Stimulated activated naive CD4-positive, alpha-beta T cell treated with Interleukin-2 at 50 U/mL for 16 hours (primary cell): Measurements from ENCODE around the gene LPCAT1.
"Not testable (repeated sequence)": the region's sequence is repeated elsewhere in the genome, so short reads cannot be mapped to it uniquely, and the experiment has no call there.

Experiments
- DNase-seq: peaks from one replicate; lab custom pipeline; 2025; lab: John Stamatoyannopoulos, UW

LPCAT1 gene

DNA sequence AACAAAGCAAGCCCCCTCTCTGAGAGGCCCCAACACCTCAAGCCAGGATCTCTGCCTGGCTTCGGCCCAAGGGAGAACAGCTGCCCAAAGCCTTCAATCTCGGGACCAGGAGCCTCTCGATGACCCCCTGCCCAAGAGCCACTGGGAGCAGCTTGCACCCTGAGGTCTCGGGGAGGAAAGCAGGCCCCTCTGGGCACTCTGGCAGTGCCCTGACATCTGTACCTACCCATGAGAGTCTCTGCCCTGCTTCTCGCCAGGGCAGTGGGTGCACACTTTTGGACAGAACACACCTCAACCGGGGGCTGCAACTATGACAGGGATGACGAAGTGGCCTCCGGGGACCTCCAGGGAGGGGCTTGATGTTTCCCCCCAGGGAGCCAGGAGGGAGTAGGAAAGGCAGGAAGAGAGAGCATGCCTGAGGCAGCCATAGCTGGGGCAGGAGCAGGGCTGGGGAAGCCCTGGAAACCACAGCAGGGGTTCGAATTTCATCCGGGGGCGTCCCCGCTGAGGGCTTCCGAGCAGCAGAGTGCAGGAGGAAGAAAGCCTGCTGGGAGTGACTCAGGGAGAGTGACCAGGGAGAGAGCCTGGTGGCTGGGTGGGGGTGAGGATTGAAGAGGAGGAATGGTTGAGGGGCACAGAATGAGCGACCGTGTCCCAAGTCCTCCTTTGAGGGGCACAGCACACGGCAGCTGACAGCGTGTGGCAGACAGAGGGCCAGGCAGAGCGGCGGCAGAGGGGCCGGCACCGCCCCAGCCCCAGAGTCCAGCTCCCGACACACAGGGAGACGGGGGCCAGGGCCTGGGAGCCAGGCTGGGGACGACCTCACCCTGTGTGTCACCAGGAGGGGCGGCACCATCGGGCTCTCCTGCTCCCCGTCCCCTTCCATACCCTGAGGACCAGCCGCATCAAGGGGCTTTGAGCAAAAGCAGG, 1.8 kb downstream of the LPCAT1 start:
- DNase-seq = no peak

DNA sequence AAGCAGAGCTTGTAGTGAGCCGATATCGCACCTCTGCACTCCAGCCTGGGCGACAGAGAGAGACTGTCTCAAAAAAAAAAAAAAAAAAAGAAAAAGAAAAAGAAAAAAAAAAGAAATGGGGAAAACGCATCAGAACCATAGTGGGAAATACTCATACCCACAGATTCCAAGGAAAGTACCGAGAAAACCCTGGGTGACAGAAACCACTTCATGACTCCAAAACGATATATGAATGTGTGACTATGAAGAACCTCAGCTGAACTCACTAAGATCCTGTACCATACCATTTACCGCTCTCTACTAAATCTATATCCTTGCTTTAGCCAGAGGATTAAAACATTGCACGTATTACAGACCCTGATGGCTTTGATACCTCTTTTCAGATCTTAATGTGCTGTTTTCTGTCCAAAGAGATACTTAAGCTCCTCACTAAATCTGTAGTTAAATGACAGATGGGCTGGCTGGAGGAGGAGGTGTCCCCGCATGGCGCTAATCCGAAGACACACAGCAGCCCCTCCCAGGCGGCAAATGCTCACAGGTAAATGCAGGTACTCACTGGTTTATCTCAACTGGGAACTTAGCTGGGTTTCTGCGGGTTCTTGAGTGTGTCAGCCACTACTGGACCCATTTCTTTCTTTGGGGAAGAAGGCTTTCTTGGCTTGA, 2.8 kb downstream of the LPCAT1 start:
- no peak for DNase-seq

DNA sequence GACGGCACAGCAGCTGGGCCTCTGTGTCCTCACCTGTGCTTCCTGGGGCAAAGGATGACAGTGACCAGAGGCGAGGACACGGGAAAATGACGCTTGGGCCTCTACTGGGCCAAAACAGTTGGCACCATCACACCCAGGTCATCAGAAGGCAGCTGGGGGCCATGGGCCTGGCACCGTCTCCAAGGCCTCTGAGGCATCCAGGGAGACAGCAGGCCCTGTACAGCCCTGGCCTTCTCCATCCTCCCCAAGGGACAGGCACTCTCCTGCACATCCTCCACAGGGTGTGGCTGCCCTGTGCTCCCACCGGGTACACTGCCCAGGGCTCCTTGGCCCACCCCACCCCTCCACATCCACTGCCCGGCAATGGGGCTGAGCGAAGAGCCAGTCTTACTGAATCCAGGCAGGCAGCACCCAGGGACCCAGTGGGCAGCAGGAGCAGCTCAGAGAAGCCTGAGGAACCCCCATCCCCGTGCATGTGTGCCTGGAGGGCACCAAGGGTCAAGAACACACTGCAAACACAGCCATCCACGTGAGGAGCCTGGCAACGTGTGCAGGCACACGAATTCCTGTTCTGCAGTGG, 4.0 kb downstream of the LPCAT1 start:
- no peak for DNase-seq

DNA sequence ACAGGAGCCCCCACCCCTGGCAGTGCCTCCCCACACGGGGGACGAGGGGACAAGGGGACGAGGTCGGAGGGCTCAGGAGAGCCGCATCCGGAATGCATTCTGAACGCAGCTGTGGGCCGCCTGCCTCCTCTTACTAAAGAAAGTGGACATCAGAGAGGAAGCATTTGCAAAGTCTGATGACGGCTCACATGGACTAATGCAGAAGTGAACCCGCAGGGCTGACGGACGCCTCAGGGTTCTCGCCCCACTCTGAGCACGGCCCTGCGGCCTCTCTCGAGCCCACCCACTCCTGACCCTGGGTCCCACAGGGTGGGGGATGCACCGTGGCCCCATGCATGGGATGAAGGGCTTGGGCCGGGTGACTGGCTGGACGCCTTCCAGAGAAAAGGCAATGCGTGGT, 5.9 kb downstream of the LPCAT1 start:
- no peak for DNase-seq

DNA sequence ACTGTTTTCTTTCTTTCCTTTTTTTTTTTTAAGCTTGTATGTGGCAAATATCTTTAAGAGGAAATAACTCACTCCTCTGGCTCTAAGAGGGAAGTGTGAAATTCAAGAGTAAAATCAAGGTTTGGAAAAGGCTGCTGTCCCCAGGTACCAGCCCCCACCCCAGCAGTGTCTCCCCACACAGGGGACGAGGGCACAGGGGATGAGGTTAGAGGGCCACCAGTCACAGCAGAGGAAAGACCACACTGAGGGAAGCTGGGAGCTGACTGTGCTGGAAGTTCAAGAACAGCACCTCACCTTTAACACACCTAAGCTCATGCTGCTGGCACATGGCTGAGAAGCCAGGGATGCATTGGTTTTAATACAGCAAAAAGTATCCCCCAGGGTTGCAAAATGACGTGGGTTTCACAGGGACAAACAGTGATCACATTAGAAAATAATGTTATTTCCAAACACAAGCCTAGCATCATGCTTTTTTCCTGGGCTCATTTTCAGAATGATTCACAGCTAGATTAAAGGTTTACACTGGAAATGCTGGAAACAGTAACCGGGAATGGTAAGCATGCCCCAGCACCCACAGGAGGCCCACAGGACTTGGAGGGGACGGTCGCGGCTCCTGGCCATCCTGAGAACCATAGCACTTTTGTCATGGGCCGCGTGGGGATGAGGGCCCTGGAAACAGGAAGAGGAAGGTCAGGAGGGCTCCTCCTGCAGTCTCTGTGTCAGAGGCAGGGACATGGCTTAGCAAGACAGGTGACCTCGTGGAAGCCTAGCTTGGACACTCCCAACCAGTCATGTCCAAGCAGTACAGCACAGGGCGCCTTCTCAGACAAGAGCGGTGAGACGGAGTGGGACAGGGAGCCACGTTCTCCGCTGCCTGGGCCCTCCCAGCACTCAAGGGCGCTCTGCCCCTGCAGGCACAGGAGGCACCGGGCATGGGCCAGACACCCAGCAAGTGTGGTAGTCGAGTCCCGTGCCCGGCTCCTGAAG, 6.9 kb downstream of the LPCAT1 start:
- no peak for DNase-seq

DNA sequence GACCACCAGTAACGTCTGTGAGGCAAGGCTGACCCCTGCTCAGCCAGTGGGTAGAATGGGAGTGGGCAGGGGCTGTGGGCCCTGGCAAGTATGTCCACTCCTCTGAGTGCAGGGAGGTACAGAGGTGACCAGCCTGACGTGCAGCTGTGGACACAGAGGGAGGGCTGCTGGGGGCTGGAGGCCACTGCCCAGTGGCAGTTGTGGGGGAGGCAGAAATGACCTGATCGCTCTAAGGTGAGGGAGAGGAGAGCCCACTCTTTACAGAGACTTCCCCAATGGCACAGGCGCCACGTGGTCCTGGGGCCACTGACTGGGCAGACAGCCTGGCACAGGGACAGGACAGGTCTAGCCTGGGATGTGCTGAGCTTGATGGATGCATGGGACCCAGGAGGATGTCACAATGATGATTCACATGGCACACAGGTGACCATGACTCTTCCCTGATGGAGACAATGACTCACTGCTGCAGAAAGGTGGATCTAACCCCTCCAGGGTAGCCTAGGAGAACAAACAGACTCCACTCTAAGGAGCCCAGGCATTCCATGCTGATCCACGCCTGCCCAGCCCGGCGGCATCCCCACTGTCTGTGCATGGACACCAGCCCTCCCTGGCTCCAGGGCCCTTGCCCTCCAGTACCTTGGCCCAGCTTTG, 7.7 kb downstream of the LPCAT1 start:
- no peak for DNase-seq

DNA sequence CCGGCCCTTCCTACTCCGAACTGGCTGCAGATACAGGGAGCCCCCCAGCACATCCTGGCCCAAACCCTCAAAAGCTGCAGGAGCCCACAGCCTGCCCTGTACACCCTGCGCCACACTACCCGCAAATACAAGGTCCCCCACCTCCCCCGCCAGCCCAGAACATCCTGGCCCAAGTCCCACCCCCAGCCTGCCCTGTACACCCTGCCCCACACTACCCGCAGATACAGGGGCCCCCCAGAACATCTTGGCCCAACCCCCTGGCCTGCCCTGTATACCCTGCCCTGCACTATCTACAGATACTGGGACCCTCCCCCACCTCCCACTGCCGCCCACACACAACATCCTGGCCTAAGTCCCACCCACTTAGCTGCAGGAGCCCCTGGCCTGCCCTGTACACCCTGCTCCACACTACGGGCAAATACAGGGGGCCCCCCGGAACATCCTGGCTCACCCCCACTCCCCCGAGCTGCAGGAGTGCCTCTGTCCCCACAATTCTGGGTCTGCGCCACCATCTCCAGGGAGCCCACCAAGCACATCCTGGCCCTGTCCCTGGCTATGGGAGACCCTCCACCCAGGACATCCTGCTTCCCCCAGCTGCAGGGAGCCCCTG, 8.3 kb downstream of the LPCAT1 start:
- no peak for DNase-seq

DNA sequence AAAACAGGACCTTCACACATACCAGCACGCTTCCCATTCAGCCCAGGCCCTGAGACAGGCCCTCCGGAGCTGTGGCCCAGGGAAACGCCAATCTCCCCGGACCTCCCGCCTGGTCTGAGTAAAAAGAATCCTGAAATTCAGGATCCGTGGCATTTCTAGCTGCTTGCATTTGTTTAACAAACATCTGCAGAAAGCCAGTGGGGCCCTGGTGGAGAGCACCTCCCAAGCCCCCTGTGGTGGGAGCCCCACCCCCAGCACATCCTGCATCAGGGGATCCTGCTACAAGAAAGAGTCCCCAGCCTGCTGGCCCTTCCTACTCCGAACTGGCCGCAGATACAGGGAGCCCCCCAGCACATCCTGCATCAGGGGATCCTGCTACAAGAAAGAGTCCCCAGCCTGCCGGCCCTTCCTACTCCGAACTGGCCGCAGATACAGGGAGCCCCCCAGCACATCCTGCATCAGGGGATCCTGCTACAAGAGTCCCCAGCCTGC, 8.9 kb downstream of the LPCAT1 start:
- DNase-seq = not testable (repeated sequence)

DNA sequence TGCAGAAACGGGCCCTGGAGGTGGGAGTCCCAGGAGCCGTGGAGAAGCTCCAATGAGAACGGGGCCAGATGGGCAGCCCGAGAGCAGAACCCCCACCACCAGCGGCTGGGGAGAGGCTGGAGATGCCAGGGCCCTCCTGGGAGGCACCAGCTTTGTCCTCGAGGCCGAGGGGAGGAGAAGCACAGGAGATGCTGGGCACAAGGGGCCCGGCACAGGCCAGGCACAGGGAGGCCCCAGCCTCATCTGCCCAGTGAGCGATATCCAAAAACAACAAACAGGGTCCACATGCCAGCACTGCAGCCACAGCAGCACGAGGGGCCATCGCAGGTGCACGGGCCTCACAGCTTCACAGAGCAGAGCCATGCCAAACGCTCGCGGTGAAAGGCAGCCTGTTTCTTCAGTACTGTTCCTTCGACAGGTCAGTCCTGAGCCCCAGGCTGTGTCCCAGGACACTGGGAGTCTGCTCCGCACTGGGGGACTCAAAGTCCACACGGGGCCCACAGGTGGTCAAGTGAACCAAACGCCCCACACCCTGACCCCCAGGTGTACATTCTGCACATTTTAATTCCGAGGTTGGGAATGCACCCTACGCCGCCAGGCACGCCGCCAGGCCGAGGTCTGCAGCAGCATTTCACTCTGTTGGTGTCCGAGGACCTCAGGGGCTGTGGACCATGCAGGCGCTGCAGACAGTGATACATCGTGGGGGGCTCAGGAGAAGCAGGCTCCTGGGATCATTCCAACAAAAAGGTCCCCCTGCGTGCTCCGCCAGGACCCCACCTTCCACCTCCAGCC, 9.5 kb downstream of the LPCAT1 start:
- no peak for DNase-seq

DNA sequence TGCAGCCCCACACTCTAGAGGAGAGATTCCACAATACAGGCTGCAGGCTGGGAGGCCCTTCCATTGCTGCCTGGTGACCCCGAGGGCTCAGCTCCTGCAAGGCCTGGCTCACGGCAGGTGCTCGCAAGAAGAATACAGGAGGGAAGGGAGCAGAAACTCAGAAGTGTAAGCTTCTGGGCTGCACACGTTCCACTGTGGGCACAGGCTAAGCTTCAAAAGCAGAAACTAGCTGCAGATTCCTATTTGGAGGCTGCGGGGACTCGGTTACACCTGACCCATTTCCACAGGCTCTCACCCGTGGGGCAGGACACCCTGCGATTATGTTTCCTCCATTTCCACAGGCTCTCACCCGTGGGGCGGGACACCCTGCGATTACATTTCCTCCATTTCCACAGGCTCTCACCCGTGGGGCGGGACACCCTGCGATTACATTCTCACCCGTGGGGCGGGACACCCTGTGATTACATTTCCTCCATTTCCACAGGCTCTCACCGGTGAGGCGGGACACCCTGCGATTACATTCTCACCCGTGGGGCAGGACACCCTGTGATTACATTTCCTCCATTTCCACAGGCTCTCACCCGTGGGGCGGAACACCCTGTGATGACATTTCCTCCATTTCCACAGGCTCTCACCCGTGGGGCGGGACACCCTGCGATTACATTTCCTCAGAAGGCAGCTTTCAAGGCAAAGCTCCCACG, 10.3 kb downstream of the LPCAT1 start:
- no peak for DNase-seq

DNA sequence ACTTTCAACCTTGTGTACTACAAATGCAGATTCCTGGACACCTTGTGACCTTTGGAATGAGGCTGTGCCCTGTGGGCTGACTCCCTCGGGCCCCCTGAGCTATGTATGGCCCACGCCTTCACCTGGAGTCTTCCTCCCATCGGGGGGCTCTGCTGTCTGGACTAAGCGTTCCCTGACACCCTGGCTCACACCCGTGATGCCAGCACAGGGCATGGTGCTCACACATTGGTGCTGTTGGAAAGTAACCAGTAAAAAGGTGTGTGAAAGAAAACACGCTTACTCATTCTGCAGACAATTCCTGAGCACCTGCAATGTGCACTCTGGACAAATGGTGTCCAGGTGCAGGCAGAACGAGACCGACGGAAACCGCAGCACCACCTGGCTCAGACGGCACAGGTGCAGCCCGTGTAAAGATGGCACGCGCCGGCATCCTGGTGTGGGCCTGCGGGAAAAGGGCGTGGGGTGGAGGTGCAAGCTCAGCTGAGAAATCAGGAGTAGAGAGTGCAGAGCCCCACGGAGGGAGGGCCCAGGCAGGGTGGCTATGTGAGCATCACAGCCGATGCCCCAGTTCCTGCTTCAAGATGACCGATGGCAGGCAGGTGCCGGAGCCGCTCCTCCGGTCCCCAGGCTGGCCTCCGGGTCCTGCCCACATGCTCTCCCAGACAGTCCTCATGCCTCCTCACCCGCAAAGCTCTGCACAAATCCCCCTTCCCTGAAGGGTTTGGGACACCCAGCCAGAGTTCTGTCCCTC, 11.0 kb downstream of the LPCAT1 start:
- no peak for DNase-seq

DNA sequence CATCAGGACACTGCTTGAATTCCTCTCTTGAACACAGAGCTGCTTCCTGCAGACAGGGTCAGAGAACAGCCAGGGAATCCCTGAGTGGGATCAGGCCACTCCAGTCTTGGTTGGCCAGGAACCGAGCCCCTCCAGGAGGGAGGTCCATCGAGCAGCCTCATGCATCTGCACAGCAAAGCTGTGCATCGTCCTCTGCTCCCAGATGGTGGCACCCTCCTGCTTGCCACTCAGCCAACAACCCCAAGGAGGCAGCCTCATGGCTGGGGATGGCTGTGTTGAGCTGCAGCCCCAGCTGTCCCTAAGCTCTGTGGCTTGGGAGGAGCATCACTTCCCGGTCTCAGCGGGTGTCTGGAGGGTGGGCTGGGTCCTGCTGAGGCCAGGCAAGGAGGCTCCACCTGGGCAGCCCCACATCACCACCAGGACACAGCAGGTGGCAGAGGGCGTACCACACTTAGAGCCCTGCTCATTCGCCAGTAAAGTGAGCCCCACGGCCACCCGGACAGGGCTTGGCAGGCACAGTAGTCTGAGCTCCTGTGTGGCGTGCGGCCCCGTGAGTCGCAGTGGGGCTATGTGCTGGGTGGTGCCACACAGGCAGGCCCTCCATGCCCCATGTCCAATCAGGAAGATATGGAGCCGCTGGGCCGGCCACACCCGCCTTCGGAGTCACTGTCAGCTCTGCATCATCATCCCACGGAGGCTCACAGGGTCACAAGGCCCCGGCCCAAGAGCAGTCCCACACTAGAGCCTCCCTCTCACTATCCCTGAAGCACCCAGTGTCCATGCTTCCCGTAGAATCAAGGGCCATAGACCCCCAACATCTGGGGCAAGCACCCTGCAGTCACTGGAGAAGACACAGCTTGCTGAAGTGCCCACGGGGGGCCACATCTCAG, 11.9 kb downstream of the LPCAT1 start:
- no peak for DNase-seq

DNA sequence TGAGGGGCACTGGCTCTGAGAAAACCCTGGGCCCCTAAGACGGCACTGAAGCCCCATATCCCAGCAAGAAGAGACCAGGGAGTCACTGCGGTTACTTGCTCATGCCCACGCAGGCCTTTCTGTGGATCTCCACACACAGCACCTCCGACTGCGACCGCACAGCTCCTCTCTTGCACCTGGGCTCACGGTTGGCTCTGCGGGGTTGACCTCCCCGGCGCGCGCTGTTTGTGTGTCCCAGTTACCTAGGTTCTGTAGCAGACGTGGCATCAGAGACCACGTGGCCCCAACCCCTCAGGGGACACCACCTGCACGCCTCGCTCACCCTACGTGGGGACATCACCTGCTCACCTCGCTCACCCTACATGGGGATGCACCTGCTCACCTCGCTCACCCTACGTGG, 12.7 kb downstream of the LPCAT1 start:
- no peak for DNase-seq

DNA sequence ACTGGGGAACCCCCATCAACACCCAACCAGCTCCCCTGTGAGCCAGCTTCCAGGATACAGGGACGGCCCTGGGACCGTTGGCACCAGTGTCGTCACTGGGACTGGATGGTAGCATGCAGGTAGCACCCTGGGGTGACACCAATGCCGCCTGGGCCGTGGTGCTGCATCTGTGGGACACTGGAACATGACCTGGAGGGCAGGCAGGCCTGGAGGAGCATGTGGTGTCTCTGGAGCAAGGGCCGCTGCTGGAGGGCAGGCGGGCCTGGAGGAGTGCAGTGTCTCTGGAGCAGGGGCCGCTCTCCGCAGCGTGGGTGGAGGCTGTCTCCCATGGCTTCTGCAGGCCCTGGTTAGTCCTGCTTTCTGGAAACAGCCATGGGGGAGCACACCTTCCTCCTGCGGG, 13.1 kb downstream of the LPCAT1 start:
- no peak for DNase-seq

DNA sequence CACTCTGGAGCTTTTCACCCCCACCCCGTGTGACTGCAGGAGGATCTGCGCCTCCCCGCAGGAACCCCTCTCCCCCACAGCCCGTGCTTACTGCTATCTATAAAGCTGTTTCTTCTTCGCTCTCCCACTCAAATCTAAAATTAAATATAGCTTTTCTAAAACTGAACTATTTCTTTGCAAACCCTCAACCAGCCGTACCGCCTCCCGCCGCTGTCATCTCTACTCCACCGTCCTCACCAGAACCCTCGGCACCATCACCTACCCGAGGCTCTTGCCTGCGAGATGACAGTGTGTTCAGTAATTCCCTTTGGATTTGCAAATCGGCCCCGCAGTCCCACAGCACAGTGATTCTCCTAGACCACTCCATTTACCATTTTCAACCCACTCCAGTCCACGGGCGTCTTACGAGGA, 13.6 kb downstream of the LPCAT1 start:
- DNase-seq = no peak

DNA sequence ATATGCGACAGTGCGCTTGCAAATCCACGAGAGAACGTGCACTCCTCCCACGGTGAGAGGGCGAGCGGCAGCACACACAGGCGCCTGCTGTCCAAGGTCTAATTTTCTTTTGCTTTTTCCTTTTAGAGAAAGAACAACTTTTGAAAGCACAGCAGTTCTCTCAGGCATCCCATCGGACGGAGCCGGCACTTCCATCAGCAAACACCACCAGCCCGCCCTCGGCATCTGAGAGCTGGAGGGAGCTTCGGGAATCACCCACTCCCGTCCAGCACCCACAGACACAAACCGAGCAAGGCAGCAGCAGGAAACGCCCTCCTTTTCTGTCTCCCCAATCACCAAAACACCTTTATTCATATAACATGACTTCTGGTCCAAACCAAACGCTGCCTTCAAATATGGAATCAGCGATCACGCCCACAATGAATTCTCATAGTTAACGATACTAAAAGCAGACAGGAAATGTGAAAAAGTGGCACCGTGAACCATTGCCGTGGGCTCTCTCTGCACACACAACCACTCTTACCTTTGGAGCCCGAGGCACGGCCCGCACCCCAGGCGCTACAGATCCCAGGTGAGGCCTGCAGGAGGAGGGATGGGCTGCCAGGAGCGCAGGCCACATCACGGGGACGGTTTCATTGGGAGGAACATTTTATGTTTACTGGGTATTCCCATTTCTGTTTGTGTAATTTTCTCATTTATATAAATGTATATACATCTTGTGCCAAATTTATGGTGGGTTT, 14.2 kb downstream of the LPCAT1 start:
- no peak for DNase-seq
